Naive B cell (primary cell): Measurements from ENCODE around the gene LDLRAD3. TPM values are rescaled to one million over a fixed set of nuclear protein-coding genes. Genes with fewer than 3 reads are reported as not detected.

Experiments
- ATAC-seq, 2 donors: fragments of 150-1000 bp; cut with Tn5 transposase; 2 replicates each; pipeline ENCODE4 v1.10.0; 2021; ENCODE audit warnings: low read depth in 2 of 2, mild to moderate bottlenecking in 2 of 2, moderate library complexity in 2 of 2
- DNase-seq: peaks from one replicate; pipeline ENCODE4 v3.0.0; 2022
- H3K27ac Mint-ChIP-seq, 6 donors: one replicate each; pipeline ENCODE4 v1.8.0; 2020 to 2022; ENCODE audit warnings: mild to moderate bottlenecking in 6 of 6, mixed read lengths in 6 of 6, moderate library complexity in 5 of 6, inconsistent platforms in 2 of 6
- H3K27me3 Mint-ChIP-seq, 3 donors: one replicate each; pipeline ENCODE4 v1.8.0; 2021 to 2022; ENCODE audit warnings: mixed read lengths in 3 of 3, mild to moderate bottlenecking in 1 of 3
- H3K36me3 Mint-ChIP-seq, 2 donors: one replicate each; pipeline ENCODE4 v1.8.0; 2020 to 2022; ENCODE audit warnings: mixed read lengths in 2 of 2, inconsistent platforms in 1 of 2, mild to moderate bottlenecking in 1 of 2
- H3K4me1 Mint-ChIP-seq, 3 donors: one replicate each; pipeline ENCODE4 v1.8.0; 2020 to 2022; ENCODE audit warnings: mixed read lengths in 3 of 3, inconsistent platforms in 1 of 3, mild to moderate bottlenecking in 1 of 3, moderate library complexity in 1 of 3
- H3K4me3 Mint-ChIP-seq, 8 donors: one replicate each; pipeline ENCODE4 v1.8.0; 2020 to 2022; ENCODE audit warnings: mild to moderate bottlenecking in 8 of 8, mixed read lengths in 8 of 8, moderate library complexity in 8 of 8, inconsistent platforms in 2 of 8
- H3K9me3 Mint-ChIP-seq, 7 donors: one replicate each; pipeline ENCODE4 v1.8.0; 2020 to 2022; ENCODE audit warnings: mixed read lengths in 7 of 7, mild to moderate bottlenecking in 5 of 7, inconsistent platforms in 2 of 7, moderate library complexity in 1 of 7
- polyA plus RNA-seq, 6 donors: library from polyadenylated mRNA; unstranded; fragments of 300-500 nt; fragmentation: Illumina TruSeq; gene quantifications; one replicate each; pipeline ENCODE4 v1.2.3, GENCODE V29; 2021; ENCODE audit warnings: low read depth in 6 of 6

LDLRAD3 gene
- polyA plus RNA-seq, 6 donors from 2014 or later = 0.17 to 0.27 TPM; not detected in 4

- ATAC-seq (no peak), DNase-seq (no peak)
- H3K4me1 Mint-ChIP-seq = no peaks in the 10 kb centered on the region
- no peaks in the 10 kb centered on the region for H3K36me3 Mint-ChIP-seq
- H3K27me3 Mint-ChIP-seq = peaks cover 0 to 10% (median 5%) of the 10 kb centered on the region in 3 donors
- H3K9me3 Mint-ChIP-seq = peaks cover 0 to 2% (median 0%) of the 10 kb centered on the region in 7 donors
- H3K27ac Mint-ChIP-seq = peak overlapping the region in 1 of 6 donors; percentile 46
- no peak overlapping the region for H3K4me3 Mint-ChIP-seq
Measured at GRCh38 chr11:36026315-36026968, 82.6 kb downstream of the LDLRAD3 start.

GRCh38 chr11:36027731-36028130 is 83.9 kb downstream of the LDLRAD3 start:
- no peak for ATAC-seq
- H3K27ac Mint-ChIP-seq = no peak overlapping the region
- H3K9me3 Mint-ChIP-seq = peaks cover 0 to 2% (median 0%) of the 10 kb centered on the region in 7 donors
- H3K27me3 Mint-ChIP-seq = peaks cover 0 to 7% (median 0%) of the 10 kb centered on the region in 3 donors
- DNase-seq = no peak
- H3K4me1 Mint-ChIP-seq = no peaks in the 10 kb centered on the region
- H3K36me3 Mint-ChIP-seq = no peaks in the 10 kb centered on the region
- H3K4me3 Mint-ChIP-seq = no peak overlapping the region

GRCh38 chr11:36029616-36030015 is 85.8 kb downstream of the LDLRAD3 start:
- no peaks in the 10 kb centered on the region for H3K36me3 Mint-ChIP-seq
- no peaks in the 10 kb centered on the region for H3K4me1 Mint-ChIP-seq
- DNase-seq (no peak), ATAC-seq (no peak)
- peaks cover 0 to 13% (median 0%) of the 10 kb centered on the region in 3 donors for H3K27me3 Mint-ChIP-seq
- peaks cover 0 to 2% (median 0%) of the 10 kb centered on the region in 7 donors for H3K9me3 Mint-ChIP-seq
- H3K4me3 Mint-ChIP-seq = no peak overlapping the region
- no peak overlapping the region for H3K27ac Mint-ChIP-seq

- Mint-ChIP-seq H3K27me3 (peaks cover 0 to 13% (median 0%) of the 10 kb centered on the region in 3 donors), H3K9me3 (peaks cover 0 to 2% (median 0%) of the 10 kb centered on the region in 7 donors), H3K4me1 (no peaks in the 10 kb centered on the region), H3K36me3 (no peaks in the 10 kb centered on the region), H3K27ac (no peak overlapping the region), H3K4me3 (peak overlapping the region in 1 of 8 donors; percentile 3)
- no peak for ATAC-seq
- no peak for DNase-seq
Measured at GRCh38 chr11:36030731-36031281, 86.9 kb downstream of the LDLRAD3 start.

- no peak for ATAC-seq
- Mint-ChIP-seq H3K27me3 (peaks cover 0 to 7% (median 0%) of the 10 kb centered on the region in 3 donors), H3K4me3 (no peak overlapping the region), H3K27ac (no peak overlapping the region), H3K4me1 (no peaks in the 10 kb centered on the region), H3K9me3 (peaks cover 0 to 2% (median 0%) of the 10 kb centered on the region in 7 donors), H3K36me3 (no peaks in the 10 kb centered on the region)
- DNase-seq = no peak
Measured at GRCh38 chr11:36033082-36033751, 89.4 kb downstream of the LDLRAD3 start.

- H3K9me3 Mint-ChIP-seq = peaks cover 0 to 2% (median 0%) of the 10 kb centered on the region in 7 donors
- no peak overlapping the region for H3K27ac Mint-ChIP-seq
- no peaks in the 10 kb centered on the region for H3K4me1 Mint-ChIP-seq
- no peak overlapping the region for H3K4me3 Mint-ChIP-seq
- peaks cover 0 to 7% (median 0%) of the 10 kb centered on the region in 3 donors for H3K27me3 Mint-ChIP-seq
- no peak for ATAC-seq
- no peaks in the 10 kb centered on the region for H3K36me3 Mint-ChIP-seq
- no peak for DNase-seq
Measured at GRCh38 chr11:36033936-36034335, 90.1 kb downstream of the LDLRAD3 start.

- Mint-ChIP-seq H3K9me3 (peaks cover 0 to 2% (median 0%) of the 10 kb centered on the region in 7 donors), H3K27me3 (peaks cover 2 to 10% (median 3%) of the 10 kb centered on the region in 3 donors), H3K4me3 (no peak overlapping the region), H3K27ac (no peak overlapping the region), H3K4me1 (no peaks in the 10 kb centered on the region), H3K36me3 (no peaks in the 10 kb centered on the region)
- DNase-seq = no peak
- ATAC-seq = no peak
Measured at GRCh38 chr11:36034551-36035331, 90.9 kb downstream of the LDLRAD3 start.

GRCh38 chr11:36035454-36035853 is 91.6 kb downstream of the LDLRAD3 start:
- Mint-ChIP-seq H3K4me1 (no peaks in the 10 kb centered on the region), H3K27me3 (peaks cover 6 to 16% (median 9%) of the 10 kb centered on the region in 3 donors), H3K4me3 (no peak overlapping the region), H3K9me3 (peaks cover 0 to 2% (median 0%) of the 10 kb centered on the region in 7 donors), H3K36me3 (no peaks in the 10 kb centered on the region), H3K27ac (no peak overlapping the region)
- ATAC-seq = no peak
- DNase-seq = no peak

- Mint-ChIP-seq H3K27ac (no peak overlapping the region), H3K36me3 (no peaks in the 10 kb centered on the region), H3K27me3 (peaks cover 6 to 16% (median 9%) of the 10 kb centered on the region in 3 donors), H3K9me3 (no peaks in the 10 kb centered on the region), H3K4me1 (no peaks in the 10 kb centered on the region), H3K4me3 (no peak overlapping the region)
- ATAC-seq (no peak), DNase-seq (no peak)
Measured at GRCh38 chr11:36035999-36036398, 92.1 kb downstream of the LDLRAD3 start.

GRCh38 chr11:36037031-36037430 is 93.2 kb downstream of the LDLRAD3 start:
- Mint-ChIP-seq H3K4me1 (no peaks in the 10 kb centered on the region), H3K9me3 (no peaks in the 10 kb centered on the region), H3K27ac (no peak overlapping the region), H3K4me3 (no peak overlapping the region), H3K36me3 (no peaks in the 10 kb centered on the region), H3K27me3 (peaks cover 9 to 16% (median 10%) of the 10 kb centered on the region in 3 donors)
- DNase-seq (no peak), ATAC-seq (no peak)

- Mint-ChIP-seq H3K4me1 (no peaks in the 10 kb centered on the region), H3K36me3 (no peaks in the 10 kb centered on the region), H3K27me3 (peaks cover 9 to 16% (median 12%) of the 10 kb centered on the region in 3 donors), H3K4me3 (no peak overlapping the region), H3K9me3 (no peaks in the 10 kb centered on the region), H3K27ac (no peak overlapping the region)
- ATAC-seq (no peak), DNase-seq (no peak)
Measured at GRCh38 chr11:36038541-36038940, 94.7 kb downstream of the LDLRAD3 start.

GRCh38 chr11:36039471-36039870 is 95.6 kb downstream of the LDLRAD3 start:
- Mint-ChIP-seq H3K4me3 (no peak overlapping the region), H3K9me3 (no peaks in the 10 kb centered on the region), H3K27ac (no peak overlapping the region), H3K4me1 (no peaks in the 10 kb centered on the region), H3K36me3 (no peaks in the 10 kb centered on the region), H3K27me3 (peaks cover 9 to 12% (median 10%) of the 10 kb centered on the region in 3 donors)
- DNase-seq = no peak
- no peak for ATAC-seq

GRCh38 chr11:36041988-36042611 is 98.2 kb downstream of the LDLRAD3 start:
- peaks cover 0 to 8% of the 10 kb centered on the region in 2 donors for H3K36me3 Mint-ChIP-seq

More at GRCh38 chr11:36041988-36042611, 98.2 kb downstream of the LDLRAD3 start:
- Mint-ChIP-seq H3K9me3 (peaks cover 0 to 8% (median 3%) of the 10 kb centered on the region in 7 donors), H3K4me3 (no peak overlapping the region), H3K27me3 (peaks cover 9 to 17% (median 10%) of the 10 kb centered on the region in 3 donors), H3K27ac (no peak overlapping the region), H3K4me1 (no peaks in the 10 kb centered on the region)
- DNase-seq (no peak), ATAC-seq (no peak)
